Measurements from ENCODE around the gene SURF2. TPM values are rescaled to one million over a fixed set of nuclear protein-coding genes. Genes with fewer than 3 reads are reported as not detected.

Gene SURF2
- total and polyA plus RNA-seq, 2 donors (not counting 3 experiments of a cell fraction or from before 2014, with no cell fraction given), result 10.6 to 14.2 TPM

GRCh38 chr9:133370685-133371084, 14.3 kb downstream of the SURF2 start:
- H2AFZ ChIP-seq (ENCODE audit: low read depth, low read length), result no peak overlapping the region
- no peak overlapping the region for H3K4me2 ChIP-seq (ENCODE audit: insufficient read depth, low read length)
- peaks cover 100% of the 10 kb centered on the region for H3K79me2 ChIP-seq (ENCODE audit: control insufficient read depth, insufficient read depth, low read length)
- TF ChIP-seq POLR2AphosphoS5 (IDR thresholded peaks at IDR 0.05; ENCODE audit: insufficient read depth, low read depth, low read length), result no peak
- no peak for TF ChIP-seq EZH2 (IDR thresholded peaks at IDR 0.05; ENCODE audit: borderline replicate concordance, low read depth, low read length, severe bottlenecking)
- no peak for TF ChIP-seq MAX (IDR thresholded peaks at IDR 0.05; ENCODE audit: insufficient read depth, insufficient read length)
- TF ChIP-seq JUN (IDR thresholded peaks at IDR 0.05; ENCODE audit: borderline replicate concordance, insufficient read depth, insufficient read length, low read depth), result no peak
- no peak for TF ChIP-seq CTCF (IDR thresholded peaks at IDR 0.05; ENCODE audit: extremely low read depth in 1 of 2, insufficient read depth in 1 of 2, low read depth in 1 of 2, low read length in 2 of 2)
- no peak for TF ChIP-seq POLR2A (IDR thresholded peaks at IDR 0.05; ENCODE audit: low read depth, low read length)
- no peak for TF ChIP-seq FOS (IDR thresholded peaks at IDR 0.05; ENCODE audit: borderline replicate concordance, insufficient read depth, low read length)
- TF ChIP-seq GATA2 (IDR thresholded peaks at IDR 0.05; ENCODE audit: insufficient read depth, insufficient read length, low read depth, low read length), result no peak
- no peak for TF ChIP-seq MYC (IDR thresholded peaks at IDR 0.05; ENCODE audit: low read depth, low read length)
- H3K9ac ChIP-seq (replicated peaks; ENCODE audit: extremely low read depth, insufficient read depth, low read length), result no peak overlapping the region
- POLR2A ChIA-PET, result interaction anchor here (1.0 kb wide), 1 partner anchor 23 kb away, joined by 4 read pairs; the partner anchor contains the start of genes MED22 and RPL7A
- no peaks in the 10 kb centered on the region for H3K27me3 ChIP-seq (ENCODE audit: control insufficient read depth in 2 of 2, insufficient read depth in 2 of 2, low read length in 2 of 2)
- intact Hi-C loops (cut with micrococcal nuclease), result no loop called here
- no peak overlapping the region for H3K27ac ChIP-seq (ENCODE audit: insufficient read depth, low read depth, low read length)
- BruUV-seq (replicated peaks), result no TSS peak
- no peak overlapping the region for H3K4me3 ChIP-seq (replicated peaks in 1 of 3; ENCODE audit: insufficient read depth in 1 of 3, low read depth in 1 of 3, low read length in 3 of 3)
- no peaks in the 10 kb centered on the region for H3K9me3 ChIP-seq (replicated peaks; ENCODE audit: control insufficient read depth, insufficient read depth, low read length)
- H3K9me1 ChIP-seq (replicated peaks; ENCODE audit: control insufficient read depth, extremely low read depth, insufficient read depth, low read length), result no peaks in the 10 kb centered on the region
- H3K4me1 ChIP-seq (ENCODE audit: control insufficient read depth, extremely low read depth, insufficient read depth, low read length), result peaks cover 20% of the 10 kb centered on the region
- DNase-seq (ENCODE audit: low read depth, low spot score) (no peak), FAIRE-seq (no peak)
- peaks cover 11 to 44% of the 10 kb centered on the region in 2 experiments for H3K36me3 ChIP-seq (ENCODE audit: control insufficient read depth in 2 of 2, extremely low read depth in 1 of 2, insufficient read depth in 2 of 2, low read length in 2 of 2)
- peaks cover 2% of the 10 kb centered on the region for H4K20me1 ChIP-seq (replicated peaks; ENCODE audit: control insufficient read depth, extremely low read depth, insufficient read depth, low read length)
- dilution Hi-C loops (cut with MboI; ENCODE audit: extremely low pct_ligation_motif_present, low sequenced_read_pairs), result no loop called here
- CTCF ChIA-PET, result no interaction called here
